H1 (cell line): Measurements from ENCODE around the gene PRDM4. TPM values are rescaled to one million over a fixed set of nuclear protein-coding genes. Genes with fewer than 3 reads are reported as not detected.
A peak's percentile ranks its signal among the peaks of the same experiment; 100 is the strongest.

ENCODE experiments used
- CTCF ChIA-PET: fragments of 300-600 bp; sonication (Branson Sonifier 250); formaldehyde crosslinking; loops from one replicate; lab custom pipeline; 2021; ENCODE audit not compliant: partially characterized antibody; lab: Charles Lee
- POLR2A ChIA-PET: fragments of 300-600 bp; sonication (Branson Sonifier 250); formaldehyde crosslinking; loops from one replicate; lab custom pipeline; 2021; ENCODE audit warnings: inconsistent platforms; ENCODE audit not compliant: partially characterized antibody; lab: Charles Lee
- DNase-seq, 2 experiments: peaks; one replicate each; pipeline versions ENCODE4 v3.0.0 to v3.0.0-alpha.2; 2010 to 2022; ENCODE audit warnings: low spot score in 2 of 2, low read depth in 1 of 2, mixed read lengths in 1 of 2
- FAIRE-seq: peaks from 2 replicates; lab custom pipeline; 2011; peaks lifted over from hg19 to GRCh38; lab: Jason Lieb, UNC
- H2AFZ ChIP-seq: 2 replicates; pipeline ENCODE4 v1.8.1; 2012; ENCODE audit warnings: low read length, inconsistent platforms
- H2AK5ac ChIP-seq: 2 replicates; pipeline ENCODE4 v1.6.1; 2013; ENCODE audit warnings: low read depth, low read length
- H2BK120ac ChIP-seq: replicated peaks from 2 replicates; pipeline ENCODE3; 2013; ENCODE audit warnings: low read depth, low read length, inconsistent platforms
- H2BK12ac ChIP-seq: 2 replicates; pipeline ENCODE4 v1.6.1; 2013; ENCODE audit warnings: low read depth, low read length
- H2BK15ac ChIP-seq: 2 replicates; pipeline ENCODE4 v1.6.1; 2013; ENCODE audit warnings: low read length
- H2BK20ac ChIP-seq: 2 replicates; pipeline ENCODE4 v1.6.1; 2013; ENCODE audit warnings: low read length
- H2BK5ac ChIP-seq: 2 replicates; pipeline ENCODE4 v1.6.1; 2013; ENCODE audit warnings: low read depth, low read length
- H3K14ac ChIP-seq: 2 replicates; pipeline ENCODE4 v1.6.1; 2013; ENCODE audit warnings: inconsistent platforms; ENCODE audit not compliant: insufficient read length
- H3K18ac ChIP-seq: 2 replicates; pipeline ENCODE4 v1.6.1; 2013; ENCODE audit warnings: low read length; ENCODE audit errors: extremely low read depth
- H3K23ac ChIP-seq: 2 replicates; pipeline ENCODE4 v1.6.1; 2013; ENCODE audit warnings: inconsistent platforms; ENCODE audit not compliant: insufficient read length
- H3K23me2 ChIP-seq: 2 replicates; pipeline ENCODE4 v1.6.1; 2013; ENCODE audit warnings: low read depth, low read length
- H3K27ac ChIP-seq: 2 replicates; pipeline ENCODE4 v1.6.1; 2011; ENCODE audit warnings: low read depth, low read length, inconsistent platforms
- H3K27me3 ChIP-seq, 4 experiments: replicated peaks in 1 of 4; 1 replicate in 1 of 4; 2 replicates in 3 of 4; pipeline versions ENCODE4 v1.6.1 to v1.8.1; 2011 to 2013; ENCODE audit warnings: low read length in 3 of 4, mild to moderate bottlenecking in 3 of 4, inconsistent platforms in 2 of 4, mixed read lengths in 2 of 4, moderate library complexity in 1 of 4; ENCODE audit not compliant: control insufficient read depth in 3 of 4, insufficient read depth in 3 of 4; ENCODE audit errors: extremely low read depth in 1 of 4
- H3K36me3 ChIP-seq, 4 experiments: 2 replicates each; pipeline versions ENCODE4 v1.6.1 to v1.8.1; 2011 to 2013; ENCODE audit warnings: mild to moderate bottlenecking in 4 of 4, low read length in 3 of 4, moderate library complexity in 2 of 4, control low read depth in 1 of 4, inconsistent platforms in 1 of 4; ENCODE audit not compliant: insufficient read depth in 4 of 4, control insufficient read depth in 2 of 4
- H3K4ac ChIP-seq: replicated peaks from 2 replicates; pipeline ENCODE3; 2013; ENCODE audit warnings: low read length, low read depth, mixed read lengths, inconsistent platforms; ENCODE audit not compliant: insufficient read length
- H3K4me1 ChIP-seq, 4 experiments: replicated peaks in 1 of 4; 1 replicate in 1 of 4; 2 replicates in 3 of 4; pipeline versions ENCODE4 v1.6.1 to v1.8.1; 2011 to 2013; ENCODE audit warnings: low read length in 3 of 4, inconsistent platforms in 2 of 4, mixed read lengths in 1 of 4; ENCODE audit not compliant: insufficient read depth in 4 of 4, control insufficient read depth in 3 of 4
- H3K4me2 ChIP-seq, 2 experiments: 2 replicates each; pipeline versions ENCODE4 v1.6.1 to v1.8.1; 2011 to 2013; ENCODE audit warnings: low read depth in 2 of 2, low read length in 2 of 2, control low read depth in 1 of 2, inconsistent platforms in 1 of 2, mild to moderate bottlenecking in 1 of 2; ENCODE audit not compliant: insufficient read depth in 1 of 2
- H3K4me3 ChIP-seq, 4 experiments: fragments of 200-600, 300-600 bp in 1 of 4; sonication (generic), shearing (Covaris generic), sonication (Bioruptor Twin) in 1 of 4; 2 replicates each; pipeline versions ENCODE4 v1.5.1 to v1.8.1; 2011 to 2016; ENCODE audit warnings: low read length in 4 of 4, low read depth in 3 of 4, control low read depth in 2 of 4, inconsistent platforms in 2 of 4, mild to moderate bottlenecking in 2 of 4, mixed read lengths in 1 of 4, moderate library complexity in 1 of 4; ENCODE audit not compliant: insufficient read depth in 2 of 4; ENCODE audit errors: extremely low read depth in 1 of 4
- H3K56ac ChIP-seq: replicated peaks from 2 replicates; pipeline ENCODE3; 2013; ENCODE audit warnings: low read depth, mild to moderate bottlenecking, mixed read lengths, low read length, inconsistent platforms; ENCODE audit not compliant: insufficient read length
- H3K79me1 ChIP-seq: 2 replicates; pipeline ENCODE4 v1.6.1; 2013; ENCODE audit warnings: low read depth, low read length, control low read depth
- H3K79me2 ChIP-seq, 2 experiments: 2 replicates each; pipeline versions ENCODE4 v1.6.1 to v1.8.1; 2012 to 2013; ENCODE audit warnings: low read length in 2 of 2, mild to moderate bottlenecking in 2 of 2, inconsistent platforms in 1 of 2; ENCODE audit not compliant: insufficient read depth in 2 of 2, control insufficient read depth in 1 of 2
- H3K9ac ChIP-seq, 4 experiments: replicated peaks in 1 of 4; 1 replicate in 1 of 4; 2 replicates in 3 of 4; pipeline versions ENCODE4 v1.6.1 to v1.8.1; 2011 to 2013; ENCODE audit warnings: low read depth in 3 of 4, low read length in 3 of 4, control low read depth in 2 of 4, mild to moderate bottlenecking in 2 of 4, moderate library complexity in 2 of 4, inconsistent platforms in 1 of 4; ENCODE audit errors: extremely low read depth in 1 of 4
- H3K9me3 ChIP-seq, 2 experiments: 2 replicates each; pipeline versions ENCODE4 v1.6.1 to v1.8.1; 2012 to 2013; ENCODE audit warnings: mild to moderate bottlenecking in 2 of 2, moderate library complexity in 2 of 2, control low read depth in 1 of 2, inconsistent platforms in 1 of 2, low read depth in 1 of 2, low read length in 1 of 2, mixed read lengths in 1 of 2; ENCODE audit not compliant: insufficient read depth in 2 of 2
- H4K20me1 ChIP-seq, 2 experiments: replicated peaks in 1 of 2; 2 replicates each; pipeline versions ENCODE3 to v1.8.1; 2011 to 2013; ENCODE audit warnings: inconsistent platforms in 2 of 2, low read length in 2 of 2, mild to moderate bottlenecking in 1 of 2; ENCODE audit not compliant: insufficient read depth in 2 of 2, control insufficient read depth in 1 of 2
- H4K5ac ChIP-seq: 2 replicates; pipeline ENCODE4 v1.6.1; 2013; ENCODE audit warnings: low read length, low read depth, mixed read lengths, inconsistent platforms; ENCODE audit not compliant: insufficient read length
- H4K8ac ChIP-seq: 2 replicates; pipeline ENCODE4 v1.8.0; 2013; ENCODE audit warnings: mild to moderate bottlenecking, moderate library complexity, low read length, inconsistent platforms; ENCODE audit not compliant: insufficient read depth; ENCODE audit errors: extremely low read depth
- H4K91ac ChIP-seq: replicated peaks from 2 replicates; pipeline ENCODE3; 2013; ENCODE audit warnings: low read length, mixed read lengths, inconsistent platforms; ENCODE audit not compliant: insufficient read length
- ASH2L ChIP-seq: fragments of 200-600, 300-600 bp; sonication (generic); IDR thresholded peaks from one replicate; pipeline ENCODE4 v1.7.1; 2017; ENCODE audit warnings: low read length
- EZH2 ChIP-seq: fragments of 200-600 bp; sonication (generic); IDR thresholded peaks from 2 replicates; pipeline ENCODE4 v1.7.1; 2012; ENCODE audit warnings: low read depth, mild to moderate bottlenecking, moderate library complexity, low read length, inconsistent platforms; ENCODE audit not compliant: severe bottlenecking
- HDAC6 ChIP-seq: IDR thresholded peaks from one replicate; pipeline ENCODE4 v1.7.1; 2012; ENCODE audit warnings: low read depth, mild to moderate bottlenecking, inconsistent platforms, low read length, moderate library complexity
- POLR2AphosphoS5 ChIP-seq: IDR thresholded peaks from 2 replicates; pipeline ENCODE4 v1.6.1; 2011; ENCODE audit warnings: low read depth, low read length
- SIN3A ChIP-seq, 2 experiments: IDR thresholded peaks in 1 of 2; conservative IDR thresholded peaks in 1 of 2; 2 replicates each; pipeline ENCODE4 v1.6.1; 2011 to 2012; ENCODE audit warnings: low read length in 2 of 2, improper control_type of control experiment in 1 of 2, low read depth in 1 of 2, mild to moderate bottlenecking in 1 of 2
- TAF1 ChIP-seq: IDR thresholded peaks from 2 replicates; pipeline ENCODE4 v1.6.1; 2011; ENCODE audit warnings: mild to moderate bottlenecking, low read depth, low read length
- USF2 ChIP-seq: IDR thresholded peaks from 2 replicates; pipeline ENCODE4 v1.6.1; 2011; ENCODE audit warnings: low read length, improper control_type of control experiment
- WGBS, 2 experiments: shearing (Covaris generic) in 1 of 2; methylation state at CpG; one replicate each; pipeline versions ENCODE4 v1.1.6 to v1.1.7; 2013 to 2015; ENCODE audit warnings: low lambda C conversion rate in 2 of 2, mixed read lengths in 2 of 2, inconsistent platforms in 1 of 2, low coverage in 1 of 2, missing lambda C conversion rate in 1 of 2; ENCODE audit not compliant: insufficient replicate concordance in 2 of 2, insufficient coverage in 1 of 2, insufficient read length in 1 of 2; ENCODE audit errors: extremely low coverage in 1 of 2, missing lambda C conversion rate in 1 of 2; 5-methylcytosine and 5-hydroxymethylcytosine counted together
- polyA plus RNA-seq, 7 experiments: library from polyadenylated mRNA; depleted of rRNA in 3 of 7; stranded (reverse) in 5 of 7; unstranded in 2 of 7; fragments of >200 nt in 5 of 7; fragments of 200-250 nt in 2 of 7; gene quantifications; 1 replicate in 5 of 7; 2 replicates in 1 of 7; 4 replicates in 1 of 7; pipeline versions ENCODE4 v1.2.1 to v1.2.3, GENCODE V29; 2011 to 2013; ENCODE audit warnings: missing spikeins in 2 of 7, mixed read lengths in 2 of 7
- total RNA-seq: library from RNA; stranded (reverse); fragmentation: NEBNext Ultra II Directional; extraction: Animal tissue kit (Norgen Biotek cat#: 25700); gene quantifications from 2 replicates; pipeline ENCODE4 v1.2.1, GENCODE V29; 2021
- TF ChIP-seq, protein P1 (sequence below): IDR thresholded peaks from 2 replicates; pipeline ENCODE4 v1.6.1; 2012; ENCODE audit warnings: inconsistent platforms
- TF ChIP-seq, protein P2 (sequence below): IDR thresholded peaks from 2 replicates; pipeline ENCODE4 v1.6.1; 2012; ENCODE audit warnings: inconsistent platforms

The PRDM4 gene
- total and polyA plus RNA-seq, 2 of the 8 experiments (the other 6 are each of a cell fraction or from before 2014, with no cell fraction given) = 10.1 to 17.5 TPM

DNA sequence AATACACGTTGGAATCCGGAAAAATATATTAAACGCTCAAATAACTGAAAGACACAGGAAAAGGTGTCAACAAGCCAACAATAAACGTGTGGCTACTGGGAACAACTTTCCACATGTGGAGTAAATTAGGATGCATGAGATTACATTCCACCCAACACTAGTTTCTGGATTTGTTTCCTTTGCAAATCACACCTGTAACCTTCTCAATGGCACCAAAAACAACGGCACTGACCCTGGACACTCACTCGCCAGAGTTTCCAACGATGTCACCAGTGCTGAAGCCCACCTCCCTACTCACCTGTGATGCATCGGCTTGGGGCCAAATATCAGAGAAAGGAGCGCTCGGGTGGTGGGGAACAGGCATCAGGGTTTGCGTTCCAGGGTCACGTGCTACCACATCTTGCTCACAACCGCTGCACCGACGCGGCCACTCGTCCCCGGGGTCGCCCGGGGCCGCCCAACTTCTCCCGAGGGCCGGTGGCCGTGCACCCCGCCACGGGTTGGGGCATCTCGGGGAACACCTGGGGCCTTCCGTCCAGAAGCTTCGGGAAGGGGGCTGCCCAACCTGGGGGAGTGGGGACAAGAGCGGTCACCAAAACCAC is 629 bp downstream of the PRDM4 start:
- H3K4me2 ChIP-seq = peak overlapping the region; percentile 99
- no peak overlapping the region for H4K91ac ChIP-seq
- peaks cover 12% of the 10 kb centered on the region for H3K23me2 ChIP-seq
- DNase-seq (peak in 1 of 2 experiments; percentile 67), FAIRE-seq (no peak)
- peak overlapping the region; percentile 64; the same call in 1 of the 2 replicates for H3K18ac ChIP-seq
- peak overlapping the region; percentile 96 for H4K8ac ChIP-seq
- H3K23ac ChIP-seq = no peak overlapping the region
- H3K4ac ChIP-seq = no peak overlapping the region
- peaks cover 0 to 8% (median under 1%) of the 10 kb centered on the region in 4 experiments; a peak in 3 of 7 replicates for H3K4me1 ChIP-seq
- H3K14ac ChIP-seq = no peak overlapping the region
- no peak overlapping the region for H2BK12ac ChIP-seq
- ChIA-PET POLR2A (interaction anchor here (0.7 to 1.0 kb wide), 3 partner anchors 13 to 30 kb away, joined by 3 to 4 read pairs (median 3); no protein-coding TSS in a partner anchor), CTCF (interaction anchor here (0.7 to 2.1 kb wide), 3 partner anchors 15 to 113 kb away, joined by 3 to 6 read pairs (median 3); no protein-coding TSS in a partner anchor)
- no peak overlapping the region for H4K5ac ChIP-seq
- peak overlapping the region; percentile 68; the same call in 1 of the 2 replicates for H3K27ac ChIP-seq
- no peak overlapping the region for H2BK5ac ChIP-seq
- no peak overlapping the region for H2AK5ac ChIP-seq
- 5% methylated on average over 29 of the region's 30 CpGs; no CpG with 5 or more reads in 1 of the 2 experiments for WGBS, 2 experiments
- H3K79me2 ChIP-seq = peaks cover 6 to 30% of the 10 kb centered on the region in 2 experiments; a peak in 3 of 4 replicates
- H2BK15ac ChIP-seq = no peak overlapping the region
- H3K9ac ChIP-seq = peak overlapping the region; percentile 80 to 96 (median 87)
- peak overlapping the region; percentile 26 for H3K56ac ChIP-seq
- peaks cover under 1 to 17% (median 9%) of the 10 kb centered on the region in 4 experiments; a peak in 7 of 8 replicates for H3K36me3 ChIP-seq
- H2BK120ac ChIP-seq = no peak overlapping the region
- H2BK20ac ChIP-seq = no peak overlapping the region
- no peaks in the 10 kb centered on the region for H3K27me3 ChIP-seq
- H3K9me3 ChIP-seq = no peaks in the 10 kb centered on the region
- 0 out of 2 replicates have a peak overlapping the region, but pooled peaks have one; percentile 61 for H2AFZ ChIP-seq
- peaks cover 0 to 2% of the 10 kb centered on the region in 2 experiments for H4K20me1 ChIP-seq
- no peaks in the 10 kb centered on the region for H3K79me1 ChIP-seq
- H3K4me3 ChIP-seq = peak overlapping the region; percentile 77 to 87 (median 82)
- no peak; the same call in none of the 2 replicates for TF ChIP-seq POLR2AphosphoS5
- no peak for TF ChIP-seq EZH2
- TF ChIP-seq, protein P1, sequence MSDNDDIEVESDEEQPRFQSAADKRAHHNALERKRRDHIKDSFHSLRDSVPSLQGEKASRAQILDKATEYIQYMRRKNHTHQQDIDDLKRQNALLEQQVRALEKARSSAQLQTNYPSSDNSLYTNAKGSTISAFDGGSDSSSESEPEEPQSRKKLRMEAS = peak; percentile 67
- TF ChIP-seq ASH2L = no peak
- TF ChIP-seq HDAC6 = no peak
- TF ChIP-seq, protein P2, sequence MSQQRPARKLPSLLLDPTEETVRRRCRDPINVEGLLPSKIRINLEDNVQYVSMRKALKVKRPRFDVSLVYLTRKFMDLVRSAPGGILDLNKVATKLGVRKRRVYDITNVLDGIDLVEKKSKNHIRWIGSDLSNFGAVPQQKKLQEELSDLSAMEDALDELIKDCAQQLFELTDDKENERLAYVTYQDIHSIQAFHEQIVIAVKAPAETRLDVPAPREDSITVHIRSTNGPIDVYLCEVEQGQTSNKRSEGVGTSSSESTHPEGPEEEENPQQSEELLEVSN = peak; percentile 10
- no peak for TF ChIP-seq SIN3A (conservative IDR thresholded peaks at IDR 0.05 in 1 of 2, IDR thresholded peaks at IDR 0.05 in 1 of 2; ENCODE audit: low read depth in 1 of 2, low read length in 2 of 2)
- TF ChIP-seq USF2 = peak; percentile 53; the same call in 1 of the 2 replicates
- TF ChIP-seq TAF1 = peak; percentile 37; the same call in 1 of the 2 replicates
